ENCODE measurements around the gene CADM2.

The CADM2 gene

GRCh38 chr3:85259748-85260147, 301.0 kb downstream of the CADM2 start:
- H3K9me3 ChIP-seq (ENCODE audit: low read depth, low read length): no peaks in the 10 kb centered on the region
- H3K27ac ChIP-seq: no peak overlapping the region
- H3K36me3 ChIP-seq (ENCODE audit: insufficient read depth, low read length): no peaks in the 10 kb centered on the region
- no peak for TF ChIP-seq EZH2 (IDR thresholded peaks at IDR 0.05)
- TF ChIP-seq POLR2AphosphoS5 (IDR thresholded peaks at IDR 0.05; ENCODE audit: borderline replicate concordance, low read depth, low read length): no peak
- TF ChIP-seq FOXP2 (optimal IDR thresholded peaks at IDR 0.05; ENCODE audit: control extremely low read depth, extremely low read length, insufficient read depth): no peak
- H3K4me3 ChIP-seq: no peak overlapping the region
- H3K9ac ChIP-seq (ENCODE audit: insufficient read length): no peak overlapping the region
- no peak for DNase-seq (ENCODE audit: low read depth, low spot score)

GRCh38 chr3:85264381-85264780, 305.6 kb downstream of the CADM2 start:
- H3K9ac ChIP-seq (ENCODE audit: insufficient read length): no peak overlapping the region
- TF ChIP-seq POLR2AphosphoS5 (IDR thresholded peaks at IDR 0.05; ENCODE audit: borderline replicate concordance, low read depth, low read length) (no peak), FOXP2 (optimal IDR thresholded peaks at IDR 0.05; ENCODE audit: control extremely low read depth, extremely low read length, insufficient read depth) (no peak), EZH2 (IDR thresholded peaks at IDR 0.05) (no peak)
- no peaks in the 10 kb centered on the region for H3K9me3 ChIP-seq (ENCODE audit: low read depth, low read length)
- H3K36me3 ChIP-seq (ENCODE audit: insufficient read depth, low read length): no peaks in the 10 kb centered on the region
- no peak for DNase-seq (ENCODE audit: low read depth, low spot score)
- no peak overlapping the region for H3K4me3 ChIP-seq
- no peak overlapping the region for H3K27ac ChIP-seq

GRCh38 chr3:85270488-85270887, 311.7 kb downstream of the CADM2 start:
- Histone ChIP-seq H3K36me3 (ENCODE audit: insufficient read depth, low read length) (no peaks in the 10 kb centered on the region), H3K4me3 (no peak overlapping the region), H3K9ac (ENCODE audit: insufficient read length) (no peak overlapping the region), H3K9me3 (ENCODE audit: low read depth, low read length) (no peaks in the 10 kb centered on the region), H3K27ac (no peak overlapping the region)
- TF ChIP-seq FOXP2 (optimal IDR thresholded peaks at IDR 0.05; ENCODE audit: control extremely low read depth, extremely low read length, insufficient read depth) (no peak), POLR2AphosphoS5 (IDR thresholded peaks at IDR 0.05; ENCODE audit: borderline replicate concordance, low read depth, low read length) (no peak), EZH2 (IDR thresholded peaks at IDR 0.05) (no peak)
- no peak for DNase-seq (ENCODE audit: low read depth, low spot score)

- no peak for DNase-seq (ENCODE audit: low read depth, low spot score)
- no peaks in the 10 kb centered on the region for H3K9me3 ChIP-seq (ENCODE audit: low read depth, low read length)
- no peak overlapping the region for H3K4me3 ChIP-seq
- TF ChIP-seq EZH2 (IDR thresholded peaks at IDR 0.05) (no peak), FOXP2 (optimal IDR thresholded peaks at IDR 0.05; ENCODE audit: control extremely low read depth, extremely low read length, insufficient read depth) (no peak), POLR2AphosphoS5 (IDR thresholded peaks at IDR 0.05; ENCODE audit: borderline replicate concordance, low read depth, low read length) (no peak)
- H3K9ac ChIP-seq (ENCODE audit: insufficient read length): no peak overlapping the region
- H3K27ac ChIP-seq: no peak overlapping the region
- H3K36me3 ChIP-seq (ENCODE audit: insufficient read depth, low read length): no peaks in the 10 kb centered on the region
These were observed 313.1 kb downstream of the CADM2 start for GRCh38 chr3:85271911-85272310.

- Histone ChIP-seq H3K9ac (ENCODE audit: insufficient read length) (no peak overlapping the region), H3K27ac (no peak overlapping the region), H3K36me3 (ENCODE audit: insufficient read depth, low read length) (no peaks in the 10 kb centered on the region), H3K9me3 (ENCODE audit: low read depth, low read length) (no peaks in the 10 kb centered on the region), H3K4me3 (no peak overlapping the region)
- TF ChIP-seq EZH2 (IDR thresholded peaks at IDR 0.05) (no peak), POLR2AphosphoS5 (IDR thresholded peaks at IDR 0.05; ENCODE audit: borderline replicate concordance, low read depth, low read length) (no peak), FOXP2 (optimal IDR thresholded peaks at IDR 0.05; ENCODE audit: control extremely low read depth, extremely low read length, insufficient read depth) (no peak)
- no peak for DNase-seq (ENCODE audit: low read depth, low spot score)
These were observed 329.5 kb downstream of the CADM2 start for GRCh38 chr3:85288257-85288656.

GRCh38 chr3:85297291-85297690, 338.5 kb downstream of the CADM2 start:
- TF ChIP-seq EZH2 (IDR thresholded peaks at IDR 0.05): no peak
- TF ChIP-seq FOXP2 (optimal IDR thresholded peaks at IDR 0.05; ENCODE audit: control extremely low read depth, extremely low read length, insufficient read depth): no peak
- no peak for TF ChIP-seq POLR2AphosphoS5 (IDR thresholded peaks at IDR 0.05; ENCODE audit: borderline replicate concordance, low read depth, low read length)

GRCh38 chr3:85298032-85298431, 339.2 kb downstream of the CADM2 start:
- Histone ChIP-seq H3K9me3 (ENCODE audit: low read depth, low read length) (no peaks in the 10 kb centered on the region), H3K4me3 (no peak overlapping the region), H3K27ac (no peak overlapping the region), H3K9ac (ENCODE audit: insufficient read length) (no peak overlapping the region), H3K36me3 (ENCODE audit: insufficient read depth, low read length) (no peaks in the 10 kb centered on the region)
- DNase-seq (ENCODE audit: low read depth, low spot score): no peak
- no peak for TF ChIP-seq FOXP2 (optimal IDR thresholded peaks at IDR 0.05; ENCODE audit: control extremely low read depth, extremely low read length, insufficient read depth)
- no peak for TF ChIP-seq EZH2 (IDR thresholded peaks at IDR 0.05)

More at GRCh38 chr3:85297291-85297690, 338.5 kb downstream of the CADM2 start:
- Histone ChIP-seq H3K36me3 (ENCODE audit: insufficient read depth, low read length) (no peaks in the 10 kb centered on the region), H3K9me3 (ENCODE audit: low read depth, low read length) (no peaks in the 10 kb centered on the region), H3K27ac (no peak overlapping the region), H3K9ac (ENCODE audit: insufficient read length) (no peak overlapping the region), H3K4me3 (no peak overlapping the region)
- DNase-seq (ENCODE audit: low read depth, low spot score): no peak

GRCh38 chr3:85303156-85303555, 344.4 kb downstream of the CADM2 start:
- Histone ChIP-seq H3K4me3 (no peak overlapping the region), H3K9ac (ENCODE audit: insufficient read length) (no peak overlapping the region), H3K36me3 (ENCODE audit: insufficient read depth, low read length) (no peaks in the 10 kb centered on the region), H3K27ac (no peak overlapping the region), H3K9me3 (ENCODE audit: low read depth, low read length) (no peaks in the 10 kb centered on the region)
- DNase-seq (ENCODE audit: low read depth, low spot score): no peak
- no peak for TF ChIP-seq EZH2 (IDR thresholded peaks at IDR 0.05)
- no peak for TF ChIP-seq FOXP2 (optimal IDR thresholded peaks at IDR 0.05; ENCODE audit: control extremely low read depth, extremely low read length, insufficient read depth)
- TF ChIP-seq POLR2AphosphoS5 (IDR thresholded peaks at IDR 0.05; ENCODE audit: borderline replicate concordance, low read depth, low read length): no peak

- TF ChIP-seq EZH2 (IDR thresholded peaks at IDR 0.05) (no peak), POLR2AphosphoS5 (IDR thresholded peaks at IDR 0.05; ENCODE audit: borderline replicate concordance, low read depth, low read length) (no peak), FOXP2 (optimal IDR thresholded peaks at IDR 0.05; ENCODE audit: control extremely low read depth, extremely low read length, insufficient read depth) (no peak)
- no peak for DNase-seq (ENCODE audit: low read depth, low spot score)
- H3K4me3 ChIP-seq: no peak overlapping the region
- H3K9me3 ChIP-seq (ENCODE audit: low read depth, low read length): no peaks in the 10 kb centered on the region
- H3K9ac ChIP-seq (ENCODE audit: insufficient read length): no peak overlapping the region
- no peak overlapping the region for H3K27ac ChIP-seq
- H3K36me3 ChIP-seq (ENCODE audit: insufficient read depth, low read length): no peaks in the 10 kb centered on the region
These were observed 345.7 kb downstream of the CADM2 start for GRCh38 chr3:85304360-85304964.

All from SK-N-MC (cell line).